ENCODE measurements around the gene MRPS18C.

DNA sequence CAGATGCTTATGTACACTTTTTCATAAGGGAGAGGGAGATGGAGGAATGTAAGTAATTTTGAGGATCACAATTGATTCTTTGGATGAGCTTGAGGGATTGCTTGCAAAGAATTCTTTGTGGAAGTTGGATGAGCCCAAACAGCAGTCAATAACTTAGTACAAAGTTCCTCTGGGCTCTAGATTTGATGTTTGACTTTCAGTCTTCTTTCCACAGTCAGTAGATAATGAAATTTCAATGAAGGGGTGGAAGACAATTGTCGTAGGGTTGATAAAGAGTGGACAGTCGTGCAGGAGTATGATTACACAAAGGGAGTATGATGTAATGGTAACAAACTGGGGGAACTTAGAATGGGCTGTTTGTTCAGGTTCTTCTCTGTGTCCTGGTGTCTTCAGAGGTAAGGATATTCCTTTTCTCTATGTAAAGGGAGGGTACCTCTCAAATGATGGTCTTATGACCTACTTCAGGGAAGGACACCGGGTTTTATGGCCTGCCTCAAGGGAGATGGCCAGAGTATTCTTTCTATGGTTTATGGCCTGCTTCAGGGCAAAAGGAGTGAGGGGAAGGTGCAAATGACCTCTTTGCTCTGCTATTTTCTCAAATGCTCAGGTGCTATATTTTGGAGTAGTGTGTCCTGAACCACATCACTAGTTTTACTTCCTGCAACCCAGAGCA lies 30.7 kb downstream of the MRPS18C start:
- TF ChIP-seq, protein P1, sequence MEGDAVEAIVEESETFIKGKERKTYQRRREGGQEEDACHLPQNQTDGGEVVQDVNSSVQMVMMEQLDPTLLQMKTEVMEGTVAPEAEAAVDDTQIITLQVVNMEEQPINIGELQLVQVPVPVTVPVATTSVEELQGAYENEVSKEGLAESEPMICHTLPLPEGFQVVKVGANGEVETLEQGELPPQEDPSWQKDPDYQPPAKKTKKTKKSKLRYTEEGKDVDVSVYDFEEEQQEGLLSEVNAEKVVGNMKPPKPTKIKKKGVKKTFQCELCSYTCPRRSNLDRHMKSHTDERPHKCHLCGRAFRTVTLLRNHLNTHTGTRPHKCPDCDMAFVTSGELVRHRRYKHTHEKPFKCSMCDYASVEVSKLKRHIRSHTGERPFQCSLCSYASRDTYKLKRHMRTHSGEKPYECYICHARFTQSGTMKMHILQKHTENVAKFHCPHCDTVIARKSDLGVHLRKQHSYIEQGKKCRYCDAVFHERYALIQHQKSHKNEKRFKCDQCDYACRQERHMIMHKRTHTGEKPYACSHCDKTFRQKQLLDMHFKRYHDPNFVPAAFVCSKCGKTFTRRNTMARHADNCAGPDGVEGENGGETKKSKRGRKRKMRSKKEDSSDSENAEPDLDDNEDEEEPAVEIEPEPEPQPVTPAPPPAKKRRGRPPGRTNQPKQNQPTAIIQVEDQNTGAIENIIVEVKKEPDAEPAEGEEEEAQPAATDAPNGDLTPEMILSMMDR (IDR thresholded peaks at IDR 0.05) = no peak
- no peak for TF ChIP-seq POLR2AphosphoS5 (IDR thresholded peaks at IDR 0.05)
- TF ChIP-seq POLR2A (IDR thresholded peaks at IDR 0.05) = no peak
- no peak for TF ChIP-seq EP300 (IDR thresholded peaks at IDR 0.05)
